Umbilical cord (tissue), 2 donors: ENCODE results near the gene SPATA13. TPM values are rescaled to one million over a fixed set of nuclear protein-coding genes. Genes with fewer than 3 reads are reported as not detected.
"Not testable (repeated sequence)": the region's sequence is repeated elsewhere in the genome, so short reads cannot be mapped to it uniquely, and the experiment has no call there.

ENCODE experiments used
- DNase-seq: peaks from one replicate; pipeline ENCODE4 v3.0.0-alpha.2; 2015; ENCODE audit warnings: low spot score
- total RNA-seq: library from RNA; depleted of rRNA; stranded (reverse); fragments of >200 nt; gene quantifications from one replicate; pipeline ENCODE4 v1.2.3, GENCODE V29; 2014; ENCODE audit warnings: low replicate concordance; ENCODE audit not compliant: insufficient read depth

The SPATA13 gene
- 9.1 TPM for total RNA-seq

DNA sequence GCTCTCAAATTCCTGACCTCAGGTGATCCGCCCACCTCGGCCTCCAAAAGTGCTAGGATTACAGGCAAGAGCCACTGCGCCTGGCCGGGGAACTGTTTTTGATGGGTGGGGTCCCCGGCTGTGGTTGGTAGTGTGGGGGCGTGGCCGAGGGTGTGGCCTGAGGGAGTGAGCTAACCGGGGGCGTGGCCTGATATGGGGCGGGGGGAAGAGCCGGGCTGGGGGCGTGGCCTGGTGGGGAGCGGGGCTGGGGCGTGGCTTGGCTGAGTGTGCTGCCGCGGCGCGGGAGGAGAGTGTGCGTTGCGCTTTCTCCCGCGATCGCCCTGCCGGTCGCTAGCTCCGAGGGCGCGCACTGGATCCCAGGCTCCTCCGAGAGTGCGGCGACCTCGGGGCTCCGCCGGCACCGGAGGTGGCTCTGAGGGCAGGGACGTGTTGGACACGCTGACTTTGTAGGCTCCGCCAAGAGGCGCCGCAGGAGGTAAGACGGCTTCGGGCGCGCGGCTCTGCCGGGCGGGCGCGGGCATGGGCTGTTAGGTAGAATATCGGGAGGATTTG is at the start of gene SPATA13:
SPATA13 (plus strand) TSS at position 263 of the 552 bp plus-strand sequence. CDS start 62,210 bp downstream, outside the sequence.
- DNase-seq = peak; percentile 74

DNA sequence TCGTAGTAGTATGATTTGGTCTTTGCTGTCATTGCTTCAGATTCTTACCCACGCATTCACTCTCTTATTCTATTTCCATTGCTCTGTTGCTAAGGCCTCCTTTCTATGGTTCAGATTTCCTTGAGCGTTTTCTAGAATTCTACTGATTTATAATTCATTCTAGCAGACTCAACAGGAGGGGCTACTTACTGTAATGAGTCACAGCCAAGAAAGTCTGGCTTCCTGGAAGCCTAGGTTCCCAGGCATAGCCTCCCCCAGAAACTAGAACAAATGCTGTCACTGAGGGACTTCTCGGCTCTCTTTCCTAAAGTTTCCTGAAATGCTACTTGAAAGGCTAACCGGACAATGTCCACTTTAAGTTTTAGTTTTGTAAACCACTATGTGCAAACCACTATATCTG is 47.7 kb upstream of the SPATA13 start:
- DNase-seq = no peak

DNA sequence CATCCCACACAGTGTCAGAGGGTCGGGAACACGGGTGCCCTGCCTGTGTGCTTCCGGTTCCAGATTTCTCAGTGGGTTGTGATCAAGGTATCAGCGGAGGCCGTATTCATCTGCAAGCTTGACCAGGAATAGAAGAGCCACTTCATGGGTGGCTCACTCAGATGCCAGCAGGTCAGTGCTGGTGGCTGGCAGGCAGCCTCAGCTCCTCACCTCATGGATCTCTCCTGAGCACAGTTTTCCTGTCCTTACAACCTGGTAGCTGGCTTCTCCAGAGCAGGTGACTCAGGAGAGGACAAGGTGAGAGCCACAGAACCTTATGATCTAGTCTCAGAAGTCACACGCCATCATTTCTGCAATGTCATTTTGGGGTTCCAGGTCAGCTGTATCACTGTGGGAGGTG is 44.8 kb upstream of the SPATA13 start:
- DNase-seq = no peak

DNA sequence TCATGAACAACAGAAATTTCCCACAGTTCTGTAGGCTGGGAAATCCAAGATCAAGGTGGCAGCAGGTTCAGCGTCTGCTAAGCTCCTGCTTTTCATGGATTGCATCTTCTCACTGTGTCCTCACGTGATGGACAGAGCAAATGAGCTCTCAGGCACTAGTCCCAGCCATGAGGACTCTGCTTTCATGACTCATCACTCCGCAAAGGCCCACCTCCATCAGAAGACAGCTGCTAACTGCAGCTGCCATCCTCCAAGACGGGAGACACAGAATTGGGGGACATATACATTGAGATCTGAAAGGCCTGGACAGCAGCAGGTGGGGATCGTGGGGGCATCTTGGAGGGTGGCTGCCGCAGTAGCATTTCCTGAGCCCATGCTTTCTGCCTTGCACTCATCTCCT is 44.4 kb upstream of the SPATA13 start:
- no peak for DNase-seq

DNA sequence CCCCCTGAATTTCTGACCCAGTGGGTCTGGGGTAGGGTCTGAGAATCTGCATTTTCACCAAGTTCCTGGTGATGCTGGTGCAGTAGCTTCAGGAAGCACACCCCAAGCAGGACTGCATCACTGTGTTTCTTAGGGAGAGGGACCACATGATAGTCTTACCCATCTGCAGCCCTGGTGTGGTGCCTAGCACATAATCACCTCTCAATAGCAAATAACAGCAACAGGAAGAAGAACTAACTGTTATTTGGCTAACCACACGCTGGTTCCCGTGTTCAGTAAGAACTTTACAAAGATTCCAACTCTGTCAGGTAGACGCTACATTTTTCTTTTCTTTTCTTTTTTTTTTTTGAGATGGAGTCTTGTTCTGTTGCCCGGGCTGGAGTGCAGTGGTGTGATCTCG is 41.9 kb upstream of the SPATA13 start:
- DNase-seq = no peak

DNA sequence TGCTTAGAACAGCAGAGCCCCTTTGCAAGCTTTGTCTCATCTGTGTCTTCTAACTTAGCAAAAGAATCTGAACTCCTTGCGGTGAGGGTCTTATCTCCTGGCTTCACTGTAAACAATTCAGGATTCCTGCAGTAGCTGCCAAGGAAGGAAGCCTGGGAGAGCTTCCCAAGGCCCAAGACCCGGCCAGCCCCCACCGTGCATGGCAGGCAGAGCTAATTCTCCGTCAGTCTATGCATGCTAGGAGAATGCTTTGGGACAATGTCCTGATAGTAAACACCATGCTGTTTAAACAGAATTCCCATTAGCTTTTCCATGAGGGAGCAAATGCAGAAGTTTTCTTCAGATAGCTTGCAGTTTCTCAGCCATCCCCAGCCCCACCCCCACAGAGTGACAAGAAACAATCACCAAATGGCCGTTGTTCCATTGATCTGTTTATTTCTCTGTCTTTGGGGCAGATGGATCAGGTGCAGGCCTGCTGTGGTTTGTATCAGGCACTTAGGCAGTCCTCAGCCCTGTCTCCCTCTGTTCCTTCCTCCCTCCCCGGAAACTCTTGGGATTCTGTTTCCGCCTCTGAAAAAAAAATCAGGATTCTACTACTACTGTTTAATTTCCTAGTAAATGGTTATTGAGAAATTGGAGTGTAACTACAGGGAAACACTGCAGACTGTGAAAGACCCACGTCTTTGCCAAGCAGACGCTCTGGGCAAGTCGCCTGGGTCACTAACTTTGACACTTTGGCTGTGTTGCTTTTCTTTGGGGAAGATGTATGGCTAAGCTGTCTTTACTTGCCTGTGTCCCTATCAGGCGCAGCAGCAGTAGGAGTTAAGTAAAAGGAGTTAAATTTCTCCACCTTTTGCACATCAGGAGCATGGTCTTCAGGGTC is 40.7 kb upstream of the SPATA13 start:
- peak; percentile 13 for DNase-seq

DNA sequence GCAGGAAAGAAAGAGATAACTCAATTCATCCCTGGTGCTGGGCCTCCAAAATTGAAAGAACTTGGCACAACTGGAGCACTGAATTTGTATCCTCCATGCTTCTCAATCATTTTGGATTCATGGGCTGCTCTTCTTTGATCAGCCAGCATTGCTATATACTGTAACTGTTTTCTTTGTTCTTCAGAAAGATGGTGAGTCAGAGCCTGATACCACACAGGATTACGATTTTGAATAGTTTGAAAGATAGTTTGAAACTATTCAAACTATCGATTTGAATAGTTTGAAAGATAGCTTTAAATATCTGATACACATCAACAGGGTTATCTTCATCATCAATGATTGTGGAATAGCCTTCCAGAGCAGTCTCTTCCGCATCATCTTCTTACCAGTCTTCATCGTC is 38.5 kb upstream of the SPATA13 start:
- DNase-seq = not testable (repeated sequence)

DNA sequence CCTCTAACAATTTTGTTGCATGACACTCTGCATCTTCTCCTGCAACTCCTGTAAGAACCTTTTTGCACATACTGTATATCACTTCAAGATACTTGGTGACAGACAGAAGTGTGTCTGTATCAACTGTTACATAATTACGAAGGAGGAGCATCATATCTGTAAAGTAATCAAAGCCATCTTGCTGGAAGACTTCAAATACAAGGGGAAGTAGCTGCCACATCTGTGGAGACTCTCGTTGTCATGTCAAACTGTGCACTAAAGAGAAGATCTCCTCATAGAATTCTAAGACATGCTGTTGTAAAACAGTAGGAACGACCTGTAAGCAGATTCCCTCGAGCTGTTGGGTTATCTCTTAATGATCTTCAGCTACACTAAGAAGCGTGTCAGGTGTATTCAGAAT is 38.0 kb upstream of the SPATA13 start:
- DNase-seq = no peak

DNA sequence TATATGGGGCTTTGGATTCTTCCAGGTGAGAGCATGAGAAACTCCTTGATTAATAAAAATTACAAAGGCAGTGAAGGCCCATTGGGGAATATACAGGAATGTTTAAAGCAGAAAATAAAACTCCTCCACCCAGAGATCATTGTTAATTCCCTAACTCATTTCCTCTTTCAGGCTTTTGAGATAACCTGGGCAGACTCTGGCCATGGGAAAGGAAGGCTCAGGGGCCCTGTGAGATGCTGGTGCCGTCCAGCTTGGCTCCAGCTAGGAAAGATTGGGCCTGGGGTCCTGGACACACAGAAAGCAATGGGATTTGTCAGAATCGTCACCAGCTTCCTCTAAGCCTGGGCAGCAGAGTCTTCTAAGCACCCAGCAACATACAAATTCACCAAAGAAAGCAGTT is 36.8 kb upstream of the SPATA13 start:
- no peak for DNase-seq

DNA sequence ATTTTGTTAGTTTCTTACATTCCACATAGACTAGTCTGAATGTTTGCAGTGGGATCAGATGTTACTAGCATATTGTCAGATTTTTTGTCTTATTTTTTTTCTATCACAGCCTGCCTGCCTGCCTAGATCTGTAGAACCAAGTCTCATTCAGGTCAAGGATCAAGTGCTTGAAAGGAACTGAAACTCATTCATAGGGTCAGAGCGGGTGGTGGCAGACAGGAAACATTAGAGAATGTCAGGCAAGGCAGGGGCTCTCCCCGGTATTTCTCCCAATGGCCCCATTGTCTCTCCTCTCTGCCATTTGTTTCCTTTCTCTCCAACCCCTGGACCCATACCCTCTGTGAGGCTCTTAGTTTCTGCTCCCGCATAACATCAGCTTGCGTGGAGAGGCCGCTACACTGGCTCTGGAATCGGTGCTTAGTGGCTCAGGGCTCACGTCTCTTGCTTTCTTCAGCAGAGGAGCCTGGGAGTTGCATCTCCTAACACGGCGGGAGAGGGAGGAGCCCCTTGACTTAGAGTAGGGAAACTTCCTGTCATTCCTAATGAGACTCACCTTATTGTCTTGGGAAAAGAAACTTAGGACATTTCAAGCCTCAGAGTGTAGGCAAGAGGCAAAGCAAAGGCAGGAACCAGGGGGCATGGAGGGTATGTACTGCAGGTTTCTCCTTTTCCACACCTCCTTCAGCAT is 35.6 kb upstream of the SPATA13 start:
- no peak for DNase-seq

DNA sequence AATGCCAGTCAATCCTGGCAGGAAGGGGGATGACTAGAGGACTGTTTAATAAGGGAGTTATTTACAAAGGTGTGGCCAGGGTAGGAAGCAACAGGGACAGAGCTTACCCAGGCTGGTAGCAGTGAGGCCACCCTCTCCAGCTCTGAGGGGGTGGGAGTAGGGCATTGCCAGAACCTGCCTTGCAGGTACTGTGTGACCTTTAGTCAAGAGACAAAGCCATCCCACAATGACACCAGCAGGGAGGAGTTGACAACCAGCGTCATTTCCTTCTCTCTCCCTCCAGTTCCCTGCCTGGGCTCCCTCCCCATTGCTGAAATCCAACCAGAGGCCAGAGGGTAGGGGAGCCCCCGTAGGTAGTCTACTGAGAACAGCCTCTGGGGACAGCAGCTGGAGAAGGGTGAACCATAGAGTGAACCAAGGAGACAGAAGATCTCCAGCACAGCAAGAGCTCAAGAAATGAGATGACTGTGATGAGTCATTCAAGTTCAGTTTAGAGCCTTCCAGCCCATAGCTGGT is 33.3 kb upstream of the SPATA13 start:
- no peak for DNase-seq

DNA sequence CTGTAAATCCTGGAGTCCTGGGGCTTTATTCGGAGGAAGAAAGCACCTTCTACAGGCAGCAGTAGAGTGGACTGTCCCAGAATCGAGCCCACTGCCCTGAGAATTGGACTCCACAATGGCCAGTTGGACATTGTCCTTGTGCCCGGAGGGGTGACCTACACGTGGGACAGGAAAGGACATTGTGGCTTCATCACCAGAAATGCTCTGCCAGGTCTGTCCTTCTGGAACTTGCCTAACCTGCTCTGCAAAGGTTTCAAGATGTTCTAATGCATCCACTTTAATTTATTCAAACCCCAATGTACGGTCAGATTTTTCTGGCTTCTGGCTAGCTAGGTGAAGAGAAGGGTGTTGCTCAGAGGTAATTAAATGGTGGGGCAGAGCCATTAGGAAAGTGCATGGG is 32.4 kb upstream of the SPATA13 start:
- no peak for DNase-seq

DNA sequence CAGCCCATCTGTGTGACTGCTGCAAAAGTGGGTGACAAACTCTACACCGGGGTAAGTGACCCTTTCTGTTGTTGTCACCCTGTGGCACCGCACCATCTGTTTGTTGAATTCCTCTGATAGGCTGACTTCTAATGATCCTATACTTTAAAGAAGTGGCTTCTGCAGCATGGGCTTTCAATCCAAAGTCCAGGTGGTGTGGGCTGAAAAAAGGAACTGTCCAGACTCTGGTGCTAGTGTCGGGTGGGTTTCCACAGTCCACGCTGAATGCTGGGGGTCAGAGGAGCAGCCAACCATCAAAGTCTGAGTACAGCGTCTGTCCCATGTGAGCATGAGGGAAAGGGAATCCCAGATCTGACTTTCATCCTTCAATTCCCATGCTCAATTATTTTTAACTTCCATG is 31.6 kb upstream of the SPATA13 start:
- DNase-seq = no peak

DNA sequence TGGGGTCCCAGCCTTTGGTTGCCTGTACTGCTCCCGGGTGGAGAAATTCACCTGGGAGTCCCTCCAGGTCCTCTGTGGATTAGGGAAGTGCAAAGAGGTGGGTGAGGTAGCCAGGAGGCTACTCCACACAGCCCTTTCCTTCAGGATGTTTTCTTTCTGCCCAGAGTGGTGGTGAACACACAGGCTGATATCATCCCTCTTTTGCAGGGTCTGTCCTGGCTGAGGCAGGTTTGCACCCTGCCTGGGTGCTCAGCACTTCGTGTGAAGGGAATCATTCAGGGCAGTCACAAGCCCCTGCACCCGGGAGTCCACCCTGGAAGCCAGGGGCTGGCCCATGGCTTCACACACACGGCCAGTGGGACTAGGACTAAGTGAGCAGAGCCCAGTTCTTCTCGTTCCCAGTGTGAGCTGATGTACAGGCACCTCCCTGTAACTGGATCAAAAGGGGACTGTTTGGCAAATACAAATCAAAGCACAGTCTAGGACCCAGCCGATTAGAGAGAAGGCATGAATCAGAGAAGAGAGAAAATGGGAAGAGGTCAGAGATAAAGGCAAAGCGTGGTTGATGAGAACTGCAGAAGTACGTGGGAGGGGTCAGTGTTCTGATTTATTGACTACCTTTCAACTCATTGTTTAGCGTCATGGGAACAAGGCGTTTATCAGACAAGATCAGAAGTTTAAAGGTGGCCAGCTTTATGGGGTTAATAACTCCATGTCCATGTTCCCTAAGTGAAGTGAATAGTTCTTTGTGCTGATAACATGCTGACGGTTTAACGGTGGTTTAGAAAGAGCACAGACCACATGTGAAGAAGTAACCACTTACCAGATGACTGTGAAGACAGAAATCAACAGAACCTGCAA is 30.4 kb upstream of the SPATA13 start:
- DNase-seq = peak; percentile 12

DNA sequence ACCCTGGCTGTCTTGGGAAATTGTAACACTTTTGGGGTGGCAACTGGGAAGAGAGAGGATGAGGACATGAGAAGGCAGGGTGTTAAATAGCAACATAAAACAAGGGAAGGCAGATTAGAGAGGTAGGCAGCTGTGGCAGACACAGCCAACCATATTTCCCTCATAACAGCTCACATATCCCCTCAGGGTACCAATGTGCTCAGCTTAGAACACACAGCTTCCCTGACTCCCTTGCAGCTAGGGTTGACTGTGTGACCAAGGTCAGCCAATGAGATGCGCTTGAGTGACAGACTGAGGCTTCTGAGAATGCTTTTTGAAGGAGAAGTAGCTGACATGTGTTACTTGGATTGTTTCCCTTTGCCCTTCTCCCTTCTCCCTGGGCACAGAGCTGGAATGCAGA is 28.8 kb upstream of the SPATA13 start:
- DNase-seq = no peak

DNA sequence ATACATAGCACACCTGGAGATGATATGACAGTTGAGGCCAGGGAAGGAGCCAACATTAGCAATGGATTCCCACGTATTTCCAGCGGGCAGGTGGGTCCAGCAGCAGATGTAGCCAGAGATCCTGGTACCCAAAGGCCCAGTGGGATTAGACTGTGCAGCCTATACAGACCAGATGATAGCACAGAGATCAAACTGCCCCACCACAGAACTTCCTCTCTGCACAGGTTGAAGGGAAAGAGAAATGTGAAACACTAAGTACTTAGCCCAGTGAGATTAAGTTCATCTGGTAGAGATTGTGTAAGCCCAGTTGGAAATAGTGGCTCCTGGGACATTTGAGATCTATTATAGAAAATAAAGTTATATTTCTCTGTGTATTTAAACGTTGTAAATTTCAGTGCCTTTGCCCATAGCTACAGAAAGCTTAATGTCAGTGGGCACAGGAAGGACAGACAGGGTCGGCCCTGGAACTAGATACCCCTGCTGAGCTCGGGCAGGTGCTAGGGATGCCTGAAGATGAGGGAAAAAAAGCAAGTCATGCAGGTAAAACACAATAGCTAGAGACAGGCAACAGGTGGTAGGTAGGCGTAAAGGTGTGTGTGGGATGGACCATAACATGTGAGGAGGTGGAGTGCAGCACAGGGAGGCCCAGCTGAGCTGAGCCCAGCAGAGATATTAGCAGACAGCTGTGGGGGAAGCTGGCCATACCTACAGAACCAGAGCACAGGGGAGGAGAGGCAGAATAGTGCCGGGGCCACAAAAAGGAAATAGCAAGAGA is 27.3 kb upstream of the SPATA13 start:
- DNase-seq = no peak

DNA sequence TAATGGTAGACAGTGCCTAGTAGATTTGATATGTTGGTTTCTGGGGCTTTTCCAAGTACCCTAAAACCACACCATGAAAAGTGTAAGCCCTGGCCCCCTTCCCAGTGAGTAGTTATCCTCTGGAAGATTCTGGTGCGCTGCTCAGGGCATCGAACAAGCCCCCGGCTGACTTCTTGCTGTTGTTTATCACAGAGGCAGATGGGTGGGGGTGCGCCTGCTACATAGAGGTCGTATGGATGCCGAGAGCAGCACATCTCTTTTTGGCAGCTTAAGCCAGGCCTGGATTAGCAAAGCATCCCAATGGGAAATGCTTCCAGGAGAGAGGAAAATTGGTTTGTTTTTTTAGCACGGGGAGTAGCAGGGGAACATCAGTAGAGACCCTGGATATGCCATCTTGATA is 26.3 kb upstream of the SPATA13 start:
- DNase-seq = peak; percentile 54

DNA sequence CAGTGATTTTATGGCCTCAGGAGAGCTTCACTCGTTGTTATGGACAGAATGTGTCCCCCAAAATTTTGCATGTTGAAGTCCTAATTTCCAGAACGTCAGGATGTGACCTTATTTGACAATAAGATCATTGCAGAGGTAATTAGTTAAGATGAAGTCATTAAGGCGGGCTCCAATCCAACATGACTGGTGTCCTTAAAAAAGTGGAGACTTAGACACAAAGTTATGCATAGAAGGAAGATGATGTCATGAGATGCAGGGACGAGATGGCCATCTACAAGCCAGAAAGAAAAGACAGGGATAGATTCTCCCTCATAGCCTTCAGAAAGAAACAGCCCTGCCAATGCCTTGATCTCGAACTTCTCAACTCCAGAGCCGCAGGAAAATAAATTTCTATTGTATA is 25.8 kb upstream of the SPATA13 start:
- no peak for DNase-seq

DNA sequence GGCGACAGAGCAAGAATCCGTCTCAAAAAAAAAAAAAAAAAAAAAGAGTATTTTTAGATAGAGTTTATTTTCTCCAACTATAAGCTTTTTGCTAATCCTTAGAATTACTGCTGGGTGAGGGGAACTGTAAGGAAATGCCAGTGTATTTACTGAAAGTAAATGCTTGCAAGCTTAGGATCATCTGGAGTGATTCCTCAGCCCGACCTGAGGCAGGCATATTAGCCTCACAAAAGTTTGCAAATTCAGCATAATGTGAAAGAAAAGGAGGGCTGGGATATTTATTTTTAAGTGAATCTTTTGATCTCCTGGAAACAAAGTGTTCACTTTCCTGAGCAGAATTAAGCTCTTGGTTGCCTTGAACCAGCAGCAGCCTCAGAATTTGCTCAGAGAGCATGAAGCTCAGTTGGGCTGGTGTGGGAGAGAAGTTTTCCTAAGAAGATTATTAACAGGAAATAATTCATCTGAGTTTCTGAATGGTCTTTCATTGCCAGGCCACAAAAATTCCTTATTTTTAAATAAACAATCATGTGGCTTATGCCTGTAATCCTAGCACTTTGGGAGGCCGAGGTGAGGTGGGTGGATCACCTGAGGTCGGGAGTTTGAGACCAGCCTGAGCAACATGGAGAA is 24.7 kb upstream of the SPATA13 start:
- DNase-seq = no peak

DNA sequence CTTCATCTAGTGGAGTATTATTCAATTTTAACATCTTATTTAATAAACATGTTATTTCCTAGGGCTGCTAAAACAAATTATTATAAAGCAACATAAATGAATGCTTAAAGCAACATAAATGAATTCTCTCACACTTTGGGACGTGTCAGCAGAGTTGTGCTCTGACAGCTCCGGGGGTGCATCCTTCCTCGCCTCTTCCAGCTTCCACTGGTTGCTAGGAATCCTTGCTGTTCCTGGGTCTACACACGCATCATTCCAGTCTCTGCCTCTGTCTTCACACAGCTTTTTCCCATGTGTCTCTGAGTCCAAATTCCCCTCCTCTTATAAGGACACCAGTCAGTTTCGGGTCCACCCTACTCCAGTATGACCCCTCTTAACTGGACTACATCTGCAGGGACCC is 21.6 kb upstream of the SPATA13 start:
- no peak for DNase-seq
